ENCODE data around the gene SLC41A3.

DNA sequence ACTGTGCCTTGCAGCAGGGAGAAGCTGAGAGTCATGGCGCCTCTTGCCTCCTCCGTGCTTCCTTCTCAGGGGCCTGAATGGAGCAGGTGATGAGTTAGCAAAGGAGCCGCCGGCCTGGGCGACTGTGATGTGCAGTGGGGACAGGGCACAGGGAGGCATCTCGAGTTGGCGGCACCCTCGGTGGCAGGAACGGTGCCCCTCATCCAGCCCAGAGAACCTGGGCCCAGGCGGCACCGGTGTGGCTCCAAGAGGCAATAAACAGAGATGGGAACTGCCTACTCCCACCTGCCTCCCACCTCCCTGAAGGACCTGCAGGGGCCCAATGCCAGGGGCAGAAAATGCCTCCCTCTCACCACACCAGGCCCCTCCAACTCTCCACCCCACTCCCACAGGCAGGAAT is 6.2 kb downstream of the SLC41A3 start:
- TF ChIP-seq TAF1 (IDR thresholded peaks at IDR 0.05; ENCODE audit: low read depth, low read length) (no peak), POLR2AphosphoS5 (IDR thresholded peaks at IDR 0.05; ENCODE audit: low read depth, low read length) (no peak), POLR2A (IDR thresholded peaks at IDR 0.05; ENCODE audit: low read depth, low read length) (no peak), SPI1 (IDR thresholded peaks at IDR 0.05; ENCODE audit: low read depth, low read length) (no peak), PAX5 (IDR thresholded peaks at IDR 0.05; ENCODE audit: insufficient read depth, low read length, severe bottlenecking) (no peak), POU2F2 (IDR thresholded peaks at IDR 0.05; ENCODE audit: low read depth, low read length) (no peak)
